Activated CD8-positive, alpha-beta memory T cell treated with anti-CD3 and anti-CD28 coated beads, Interleukin-2, amount 50 U/mL, for 24 hours (primary cell): ENCODE results near the gene CYB5B.

Source experiments
- DNase-seq: peaks from one replicate; pipeline ENCODE4 v3.0.0-alpha.2; 2020; ENCODE audit errors: extremely low read depth

Gene CYB5B

GRCh38 chr16:69444873-69445517 is 20.6 kb downstream of the CYB5B start:
- no peak for DNase-seq

DNA sequence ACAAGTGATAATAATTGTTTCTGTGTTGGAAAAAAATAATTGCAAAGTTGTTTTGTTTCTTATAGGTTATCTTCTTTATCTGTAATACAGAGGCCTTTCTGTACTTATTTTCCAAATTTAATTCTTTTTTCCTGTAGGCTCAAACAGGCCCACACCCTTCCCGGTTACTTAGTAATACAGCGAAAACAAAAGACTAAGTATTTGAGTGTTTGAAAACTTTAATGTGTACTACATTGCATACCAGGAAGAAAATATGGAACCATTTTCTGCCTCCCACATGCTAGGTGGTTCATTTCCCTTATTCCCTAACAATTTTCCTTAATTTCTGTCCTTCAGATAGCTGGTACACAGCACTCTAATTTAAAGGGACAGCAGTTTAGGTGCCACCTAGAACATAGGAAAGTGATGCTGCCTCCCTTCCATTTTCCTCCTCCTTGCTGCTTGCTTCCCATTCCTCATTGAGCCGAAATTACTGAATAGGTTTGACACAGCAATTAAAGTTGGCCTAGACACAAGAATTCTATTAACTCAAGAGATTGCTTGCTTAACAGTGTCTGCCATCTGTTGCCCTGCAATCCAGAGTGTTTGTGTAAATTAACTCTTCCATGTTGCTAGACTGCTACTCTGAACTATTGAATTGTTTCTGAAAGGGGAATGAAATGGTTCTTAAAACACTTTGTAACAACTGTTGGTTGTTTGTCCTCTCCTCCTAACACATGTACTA is 24.2 kb downstream of the CYB5B start:
- DNase-seq = no peak

DNA sequence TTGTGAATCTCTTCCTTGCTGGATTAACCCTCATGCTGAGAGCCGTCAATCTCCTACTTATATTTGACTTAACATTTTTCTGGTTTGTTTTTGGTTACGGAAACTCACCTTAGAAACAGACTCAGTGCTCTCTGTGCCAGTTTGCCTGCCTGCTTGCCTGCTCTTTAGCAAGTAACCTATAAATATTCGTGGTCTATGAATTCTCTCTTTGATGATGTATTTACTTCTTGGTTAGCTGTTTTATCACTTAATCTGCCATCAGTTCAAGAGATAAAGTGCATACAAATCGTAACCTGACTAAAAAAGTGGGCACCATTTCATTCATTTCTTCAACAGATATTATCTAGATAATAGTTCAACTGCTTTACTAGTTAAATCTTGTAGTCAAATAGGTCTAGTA is 26.7 kb downstream of the CYB5B start:
- no peak for DNase-seq

GRCh38 chr16:69453936-69454335 is 29.5 kb downstream of the CYB5B start:
- no peak for DNase-seq

- no peak for DNase-seq
Observed at GRCh38 chr16:69463876-69464275, 39.5 kb downstream of the CYB5B start.

- no peak for DNase-seq
Observed at GRCh38 chr16:69465083-69465721, 40.8 kb downstream of the CYB5B start.

DNA sequence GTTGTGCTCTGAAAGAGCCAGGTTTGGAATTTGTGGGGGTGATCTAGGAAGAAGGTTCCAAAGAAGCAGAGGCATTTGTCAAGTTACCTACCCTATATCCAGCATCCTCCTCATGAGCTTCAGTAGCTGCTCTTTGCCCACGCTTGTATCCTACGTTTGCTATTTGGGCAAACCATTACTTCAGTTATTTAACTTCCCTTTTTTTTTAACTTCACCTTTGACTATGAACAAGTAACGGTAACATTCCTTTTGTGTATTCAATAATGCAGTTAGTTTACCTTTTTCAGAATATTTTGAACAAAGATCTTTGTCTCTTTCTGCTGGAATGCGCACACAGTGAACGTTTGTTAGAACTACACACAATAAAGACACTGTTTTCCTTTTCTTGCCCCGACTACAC is 41.5 kb downstream of the CYB5B start:
- DNase-seq = no peak

DNA sequence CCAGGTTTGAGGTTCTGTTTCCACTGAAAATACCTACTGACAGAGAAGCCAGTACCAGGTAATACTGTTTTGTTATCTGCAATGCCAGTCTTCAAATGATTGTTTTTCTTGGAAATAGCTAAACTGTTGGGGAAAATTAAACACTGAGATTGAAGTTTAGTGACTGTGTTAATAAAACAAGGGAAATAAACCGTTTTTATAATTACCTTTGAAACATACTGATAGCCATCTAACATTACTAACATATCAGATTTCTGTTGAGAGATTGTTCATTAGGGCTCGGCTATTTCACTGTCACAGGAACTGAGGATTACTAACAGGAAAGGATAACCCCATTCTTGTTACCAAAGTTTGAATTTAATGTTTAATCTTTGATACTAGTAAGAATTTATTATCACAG is 42.1 kb downstream of the CYB5B start:
- no peak for DNase-seq

DNA sequence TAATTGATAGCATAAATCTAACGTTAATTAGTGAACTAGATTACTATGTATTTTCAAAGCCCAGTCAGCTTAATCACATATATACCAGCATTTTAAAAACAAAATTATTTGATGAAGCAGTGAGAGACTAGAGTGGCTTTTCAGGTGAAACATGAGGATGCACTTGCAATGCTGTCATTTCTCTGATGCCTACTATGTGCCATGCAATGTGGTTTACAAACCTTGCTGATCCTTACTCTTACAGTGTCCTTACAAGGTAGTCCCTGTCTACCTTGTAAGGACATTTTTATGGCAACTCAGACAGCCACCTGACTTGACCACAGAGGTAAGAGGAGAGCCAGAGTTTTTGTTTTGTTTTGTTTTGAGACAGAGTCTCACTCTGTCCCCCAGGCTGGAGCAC is 42.7 kb downstream of the CYB5B start:
- no peak for DNase-seq

DNA sequence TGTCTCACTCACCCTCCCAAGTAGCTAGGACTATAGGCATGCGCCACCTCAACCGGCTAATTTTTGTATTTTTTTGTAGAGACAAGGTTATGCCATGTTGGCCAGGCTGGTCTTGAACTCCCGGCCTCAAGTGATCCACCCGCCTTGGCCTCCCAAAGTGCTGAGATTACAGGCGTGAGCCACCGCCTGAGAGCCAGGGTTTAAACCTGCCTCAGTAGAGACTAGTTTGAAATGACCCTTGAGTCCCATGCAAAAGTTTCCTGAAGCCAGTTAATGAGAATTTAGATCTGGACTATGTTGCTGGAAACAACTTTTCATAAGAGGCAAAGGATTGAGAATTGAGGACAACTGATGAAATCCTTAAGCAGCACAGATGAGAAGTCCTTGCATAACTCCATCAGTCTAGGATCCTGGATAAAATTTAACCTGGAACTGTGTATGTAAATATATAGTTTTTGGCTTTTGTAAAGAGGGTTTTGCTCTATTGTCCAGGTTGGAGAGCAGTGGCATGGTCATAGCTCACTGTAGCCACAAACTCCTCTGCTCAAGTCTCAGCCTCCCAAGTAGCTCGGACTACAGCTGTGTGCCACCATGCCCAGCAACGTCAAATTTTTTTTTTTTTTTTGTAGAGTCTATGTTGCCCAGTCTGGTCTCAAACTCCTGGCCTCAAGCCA is 43.2 kb downstream of the CYB5B start:
- DNase-seq = no peak

- no peak for DNase-seq
Observed at GRCh38 chr16:69469807-69470561, 45.6 kb downstream of the CYB5B start.

GRCh38 chr16:69471121-69471520 is 46.7 kb downstream of the CYB5B start:
- no peak for DNase-seq

DNA sequence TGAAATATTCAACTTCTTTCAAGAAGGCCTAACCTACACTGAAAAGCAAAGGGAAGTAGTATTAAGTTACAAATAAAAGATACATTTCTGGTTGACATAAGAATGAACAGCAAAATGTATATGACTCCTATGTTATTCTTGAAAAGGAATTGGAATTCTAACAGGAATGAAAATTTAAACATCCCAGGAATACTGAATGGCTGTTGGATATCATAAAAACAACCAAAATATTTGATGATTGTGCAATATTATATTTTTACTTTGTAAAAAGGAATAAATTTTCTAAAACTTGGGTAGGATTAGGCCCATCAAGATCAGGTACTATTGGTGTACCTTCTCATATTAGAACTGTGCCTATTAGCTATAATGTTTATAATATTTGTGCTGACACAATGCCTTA is 50.0 kb downstream of the CYB5B start:
- no peak for DNase-seq

GRCh38 chr16:69476920-69477443 is 52.6 kb downstream of the CYB5B start:
- DNase-seq = no peak

DNA sequence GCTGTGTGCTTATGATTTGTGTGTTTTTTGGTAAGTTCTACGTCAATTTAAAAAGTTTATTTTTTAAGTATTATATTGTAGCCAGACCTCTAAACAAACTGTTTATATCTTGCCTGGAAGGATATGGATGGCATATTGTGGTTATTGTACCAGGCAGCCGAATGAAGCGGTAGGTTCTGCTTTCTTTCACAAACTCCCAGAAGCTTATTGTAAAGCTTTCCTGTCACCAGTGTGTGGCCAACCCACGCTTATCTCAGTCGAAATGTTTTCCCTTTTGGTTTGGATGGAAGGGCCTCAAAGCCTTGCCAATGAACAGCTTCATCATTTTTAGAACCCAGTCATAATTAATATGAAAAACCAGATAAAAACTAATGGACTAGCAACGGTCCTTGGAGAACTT is 53.1 kb downstream of the CYB5B start:
- DNase-seq = no peak

DNA sequence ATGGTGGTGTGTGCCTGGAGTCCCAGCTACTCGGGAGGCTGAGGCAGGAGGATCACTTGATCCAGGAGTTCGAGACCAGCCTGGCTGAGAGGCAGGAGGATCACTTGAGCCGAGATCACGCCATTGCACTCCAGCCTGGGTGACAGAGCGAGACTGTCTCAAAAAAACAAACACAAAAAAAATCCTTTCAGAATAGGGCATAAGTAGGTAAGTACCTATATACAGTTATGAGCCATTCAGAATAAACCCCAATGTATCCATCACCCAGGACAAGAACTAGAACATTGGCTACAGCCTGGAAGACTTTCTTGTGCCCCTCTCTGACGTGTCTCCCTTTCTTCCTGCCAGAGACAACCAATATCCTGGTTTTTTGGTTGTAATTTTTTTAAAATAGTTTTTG is 54.3 kb downstream of the CYB5B start:
- no peak for DNase-seq

GRCh38 chr16:69479775-69480174 is 55.4 kb downstream of the CYB5B start:
- DNase-seq = no peak

DNA sequence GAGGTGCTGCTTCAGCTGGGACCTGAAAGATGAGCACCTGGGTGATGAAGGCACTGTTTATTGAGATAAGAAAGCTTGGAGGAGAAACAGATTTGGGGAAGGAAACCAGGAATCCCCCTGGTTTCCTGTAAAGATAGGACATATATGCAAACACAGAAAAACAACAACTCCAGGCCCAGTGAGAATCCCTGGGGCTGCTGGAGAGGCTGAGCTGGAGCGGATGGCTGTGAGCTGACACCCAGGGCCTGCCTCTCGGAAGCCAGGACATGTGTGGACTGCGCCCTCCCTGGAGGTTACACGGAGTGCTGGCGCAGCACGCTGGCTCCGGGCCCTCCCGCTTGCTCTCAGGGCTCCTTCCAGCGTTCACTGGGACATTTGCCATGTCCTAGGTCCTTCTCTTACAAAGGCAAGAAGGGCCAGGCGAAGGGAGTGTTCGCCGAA is 57.5 kb downstream of the CYB5B start:
- no peak for DNase-seq

DNA sequence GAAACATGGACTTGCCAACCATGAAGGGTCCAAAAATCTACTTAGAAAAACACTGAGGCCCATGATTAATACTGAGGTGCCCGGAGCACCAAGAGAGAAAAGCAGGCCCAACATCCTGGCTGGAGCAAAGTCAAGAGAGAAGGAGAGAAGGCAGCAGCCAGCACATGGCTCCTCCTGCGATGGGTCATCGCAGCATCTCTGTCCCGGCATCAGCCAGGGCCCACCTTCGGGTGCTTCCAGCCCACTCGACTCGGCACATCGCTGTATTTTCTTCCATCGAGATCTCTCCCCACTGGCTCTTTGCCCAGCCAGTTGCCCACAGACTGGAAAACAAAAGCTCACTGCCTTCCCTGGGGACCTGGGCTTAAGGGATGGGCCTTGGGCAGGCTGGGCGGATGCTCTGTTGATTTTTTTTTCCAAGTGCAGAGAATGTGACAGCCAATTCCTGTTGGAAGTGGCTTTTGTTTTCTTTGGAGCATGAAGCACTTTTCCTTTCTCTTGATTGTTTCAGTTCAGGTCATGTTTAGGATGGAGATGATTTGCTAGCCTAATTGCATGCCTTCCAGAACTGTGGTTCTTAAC is 58.1 kb downstream of the CYB5B start:
- no peak for DNase-seq

DNA sequence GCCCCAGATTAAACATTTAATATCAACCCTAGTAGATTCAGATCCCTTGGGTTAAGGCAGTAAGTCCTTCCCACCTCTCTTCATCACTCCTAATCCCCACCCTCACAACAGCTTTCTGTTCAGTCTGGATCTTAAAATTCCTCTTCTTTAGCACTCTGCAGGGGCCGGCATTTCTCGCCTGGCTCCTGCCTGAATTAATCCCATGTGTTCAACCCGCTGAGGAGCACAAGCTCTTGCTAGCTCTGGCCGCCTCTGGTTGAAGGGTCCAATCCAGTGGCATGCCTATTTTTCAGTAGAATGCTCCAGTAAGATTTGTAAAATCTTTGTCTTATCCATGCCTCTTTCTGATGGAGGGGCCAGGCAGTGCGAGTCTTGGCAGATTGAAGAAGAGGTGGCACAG is 59.2 kb downstream of the CYB5B start:
- DNase-seq = no peak

- no peak for DNase-seq
Observed at GRCh38 chr16:69485361-69485760, 60.9 kb downstream of the CYB5B start.
